GM15510 (cell line): ENCODE measurements around the gene EEF1B2.
A peak's percentile ranks its signal among the peaks of the same experiment; 100 is the strongest.

Experiments used
- POLR2A ChIP-seq: IDR thresholded peaks from 3 replicates; pipeline ENCODE4 v1.6.1; 2011; ENCODE audit warnings: borderline replicate concordance; ENCODE audit not compliant: insufficient read length; ENCODE audit errors: extremely low read depth

The EEF1B2 gene

GRCh38 chr2:206159346-206160124, at the start of gene EEF1B2, which contains the start of gene NDUFS1:
Gene EEF1B2 (plus strand): TSS chr2:206159895. CDS start chr2:206159980, 85 bp downstream.
Gene NDUFS1 (minus strand): TSS chr2:206159444. CDS start chr2:206153678, 5,766 bp downstream.
- peak; percentile 64 for TF ChIP-seq POLR2A

GRCh38 chr2:206112108-206112507, 47.6 kb upstream of the EEF1B2 start:
- no peak for TF ChIP-seq POLR2A

GRCh38 chr2:206112846-206113547, 46.7 kb upstream of the EEF1B2 start:
- no peak for TF ChIP-seq POLR2A

- TF ChIP-seq POLR2A, result no peak
These were observed 44.6 kb upstream of the EEF1B2 start for GRCh38 chr2:206115026-206115578.

GRCh38 chr2:206116278-206116677, 43.4 kb upstream of the EEF1B2 start:
- TF ChIP-seq POLR2A, result no peak

- TF ChIP-seq POLR2A, result no peak
These were observed 33.8 kb upstream of the EEF1B2 start for GRCh38 chr2:206125901-206126300.

GRCh38 chr2:206127656-206128055, 32.0 kb upstream of the EEF1B2 start:
- no peak for TF ChIP-seq POLR2A

GRCh38 chr2:206143451-206143850, 16.2 kb upstream of the EEF1B2 start:
- TF ChIP-seq POLR2A, result no peak

GRCh38 chr2:206144383-206144782, 15.3 kb upstream of the EEF1B2 start:
- TF ChIP-seq POLR2A, result no peak

GRCh38 chr2:206145665-206146064, 14.0 kb upstream of the EEF1B2 start:
- no peak for TF ChIP-seq POLR2A

- TF ChIP-seq POLR2A, result no peak
These were observed 10.4 kb upstream of the EEF1B2 start for GRCh38 chr2:206149330-206149729.

GRCh38 chr2:206150168-206150567, 9.5 kb upstream of the EEF1B2 start:
- TF ChIP-seq POLR2A, result no peak

GRCh38 chr2:206150631-206151030, 9.1 kb upstream of the EEF1B2 start:
- TF ChIP-seq POLR2A, result no peak

- no peak for TF ChIP-seq POLR2A
These were observed 5.5 kb upstream of the EEF1B2 start for GRCh38 chr2:206154197-206154596.

GRCh38 chr2:206158563-206159345, 941 bp upstream of the EEF1B2 start:
- TF ChIP-seq POLR2A, result no peak
